GM19023 (cell line): Measurements from ENCODE around the gene DOK5.

Experiments
- ATAC-seq: cut with Tn5 transposase; IDR thresholded peaks from one replicate; pipeline ENCODE4 v1.9.1; 2021; ENCODE audit warnings: mild to moderate bottlenecking, moderate library complexity; ENCODE audit not compliant: unreplicated experiment

DOK5 gene

GRCh38 chr20:54510541-54511129 lies 35.2 kb downstream of the DOK5 start:
- ATAC-seq, result no peak

DNA sequence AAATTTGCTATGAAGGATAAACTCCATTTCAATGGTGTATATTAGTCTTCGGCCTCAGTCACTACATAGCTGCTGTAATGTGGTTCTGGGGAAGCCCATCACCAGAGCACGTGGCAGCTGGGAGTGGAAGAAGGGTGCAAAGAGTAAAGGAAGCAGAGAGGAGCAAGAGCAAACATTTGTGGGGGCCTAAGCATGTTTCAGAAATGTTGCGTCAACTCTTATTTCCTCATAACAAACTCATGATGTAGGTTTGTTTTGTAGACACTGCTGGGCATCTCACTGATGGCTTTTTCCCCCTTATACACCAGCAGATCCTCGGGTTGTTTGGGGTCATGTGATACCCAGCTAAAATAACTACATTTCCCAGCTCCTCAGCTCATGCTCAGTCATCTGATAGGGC lies 37.3 kb downstream of the DOK5 start:
- ATAC-seq, result no peak

DNA sequence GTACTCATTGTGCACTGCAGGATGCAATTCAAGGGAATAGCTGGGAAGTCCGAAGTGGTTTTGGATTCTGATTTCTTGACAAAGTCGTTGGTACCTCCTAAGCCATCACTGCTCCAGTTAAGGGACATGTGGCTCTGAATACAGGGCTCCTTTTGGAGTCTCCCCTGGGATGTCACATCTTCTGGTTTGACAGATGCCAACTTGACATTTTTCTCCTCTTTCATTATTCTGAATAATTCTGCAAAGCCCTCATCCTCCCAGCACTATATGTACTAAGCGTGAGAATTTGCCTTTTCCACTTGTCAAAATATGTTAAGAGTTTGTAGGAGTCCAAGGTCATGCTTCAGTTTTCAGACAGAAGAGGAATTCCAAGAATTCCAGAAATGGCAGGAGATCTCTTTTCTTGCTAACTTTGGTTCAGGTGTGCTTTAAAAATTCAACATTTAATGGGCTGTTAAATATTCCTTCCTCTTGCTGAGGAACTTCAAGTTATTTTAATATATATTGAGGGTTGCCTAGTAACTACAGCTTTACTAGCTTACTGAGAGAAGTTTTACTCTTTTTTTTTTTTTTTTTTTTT lies 38.7 kb downstream of the DOK5 start:
- no peak for ATAC-seq

DNA sequence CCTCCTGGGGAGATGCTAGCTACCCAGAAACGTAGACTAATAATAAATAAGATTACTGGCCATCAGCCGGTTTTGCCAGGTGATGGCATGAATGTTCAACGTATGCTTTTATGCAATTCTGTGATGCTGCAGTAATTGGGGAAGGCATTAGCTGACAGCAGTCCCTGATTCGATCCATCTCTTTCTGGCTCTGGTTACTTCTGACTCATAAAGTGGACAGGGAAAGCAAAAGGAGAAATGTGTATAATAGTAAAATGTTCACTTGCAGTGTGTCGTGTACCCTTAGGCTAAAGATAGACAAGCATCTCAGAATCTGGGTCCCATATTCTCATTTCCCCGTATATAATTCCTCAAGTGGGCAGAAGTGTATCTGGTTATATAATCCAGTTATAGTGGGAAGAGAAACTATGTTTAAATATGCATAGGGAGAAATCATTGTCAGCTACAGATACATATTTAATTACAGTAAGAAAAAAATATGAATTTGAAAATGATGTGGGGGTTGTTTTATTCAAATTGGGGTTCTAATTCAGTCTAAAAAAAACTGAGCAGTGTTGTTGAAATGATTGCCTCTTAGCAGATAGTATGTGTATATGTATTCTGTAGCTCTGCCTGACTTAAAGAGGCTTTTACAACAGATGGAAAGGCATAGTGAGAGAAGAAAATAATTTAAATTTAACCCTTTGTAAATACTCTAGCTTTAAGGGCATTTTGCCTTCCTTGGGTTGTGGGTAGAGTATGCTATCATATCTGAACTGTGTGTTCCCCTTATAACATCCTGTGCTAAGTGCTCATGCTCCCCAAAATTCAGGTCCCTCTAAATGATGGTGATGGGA lies 40.6 kb downstream of the DOK5 start:
- ATAC-seq, result no peak

DNA sequence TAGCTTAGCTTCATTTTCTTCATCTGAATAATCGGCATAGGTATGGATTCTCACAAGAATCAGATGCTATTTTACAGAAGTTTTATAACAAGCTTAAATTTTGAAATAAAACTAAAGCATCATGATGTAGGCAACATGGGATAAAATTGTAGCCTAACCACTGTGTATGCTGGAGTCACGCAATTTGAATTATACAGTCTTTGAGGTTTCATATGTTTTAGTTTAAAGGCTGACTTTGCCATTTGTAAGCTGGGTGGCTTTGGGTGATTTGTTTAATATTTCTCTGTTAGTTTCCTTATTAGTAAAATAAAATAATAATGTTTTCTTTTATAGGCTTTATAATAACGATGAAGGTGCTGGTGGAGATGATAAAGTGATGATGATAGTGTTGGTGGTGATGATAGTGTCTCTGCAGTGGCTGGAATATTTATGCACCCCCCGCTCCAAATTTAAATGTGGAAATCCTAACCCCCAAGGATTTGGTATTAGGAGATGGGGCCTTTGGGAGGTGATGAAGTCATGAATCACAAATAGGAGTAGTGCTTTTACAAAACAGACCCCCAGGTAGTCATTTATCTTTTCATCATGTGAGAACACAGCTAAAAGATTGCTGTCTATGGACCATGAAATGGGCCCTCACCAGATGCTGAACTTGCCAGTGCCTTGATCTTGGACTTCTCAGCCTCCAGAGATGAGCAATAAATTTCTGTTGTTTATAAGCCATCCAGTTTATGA lies 42.0 kb downstream of the DOK5 start:
- no peak for ATAC-seq

DNA sequence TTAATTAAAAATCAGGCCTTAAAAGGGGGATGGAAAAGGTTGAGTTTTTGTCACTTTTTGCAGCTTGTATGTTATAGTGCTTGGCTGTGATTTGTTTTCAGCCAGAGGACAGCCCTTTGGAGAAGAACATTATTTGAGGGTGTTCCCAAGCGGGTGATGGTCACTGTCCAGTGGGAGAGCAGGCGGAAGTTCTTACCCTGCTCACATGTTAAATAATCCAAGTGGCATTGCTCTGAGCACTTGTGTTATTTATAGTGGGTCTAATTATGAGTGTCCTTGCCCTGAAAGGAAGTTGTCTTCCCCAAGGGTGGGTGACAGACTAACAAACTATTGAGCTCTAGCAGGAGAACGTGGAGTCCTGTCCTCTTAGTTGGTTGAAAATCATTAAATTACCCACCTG lies 49.5 kb downstream of the DOK5 start:
- no peak for ATAC-seq

DNA sequence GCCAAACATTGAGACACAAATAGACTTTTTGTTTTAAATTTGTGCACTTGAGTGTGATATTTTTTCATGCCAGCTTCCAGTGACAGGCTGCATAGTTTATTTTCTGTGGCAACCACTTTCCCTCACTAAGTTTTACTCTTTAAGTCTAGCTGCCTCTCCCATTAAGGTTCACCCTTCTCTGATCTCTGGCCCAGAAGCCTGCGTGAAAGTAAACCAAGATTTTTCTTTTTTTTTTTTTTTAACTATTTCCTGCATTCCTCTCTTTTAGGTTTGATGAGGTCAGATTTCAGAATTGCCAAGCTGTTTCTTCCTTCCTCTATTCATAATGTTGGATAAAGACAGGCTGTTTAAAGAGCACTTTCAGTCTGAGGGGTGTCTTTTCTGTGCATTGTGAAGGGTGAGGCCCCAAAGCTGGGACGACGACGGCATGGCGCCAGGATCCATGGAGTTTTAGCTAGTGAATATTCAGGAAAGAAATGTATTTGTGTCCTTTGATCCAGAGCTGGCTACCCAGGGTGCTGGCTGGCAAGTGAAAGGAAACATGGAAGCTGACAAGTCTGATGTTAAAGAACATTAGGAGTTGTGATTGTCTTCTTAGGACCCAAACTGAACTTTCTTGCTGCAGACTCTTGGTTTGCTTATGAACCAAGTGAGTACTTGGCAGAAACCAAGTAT lies 50.7 kb downstream of the DOK5 start:
- no peak for ATAC-seq

GRCh38 chr20:54526801-54527200 lies 51.4 kb downstream of the DOK5 start:
- no peak for ATAC-seq

- no peak for ATAC-seq
Observed at GRCh38 chr20:54532573-54532972, 57.2 kb downstream of the DOK5 start.

DNA sequence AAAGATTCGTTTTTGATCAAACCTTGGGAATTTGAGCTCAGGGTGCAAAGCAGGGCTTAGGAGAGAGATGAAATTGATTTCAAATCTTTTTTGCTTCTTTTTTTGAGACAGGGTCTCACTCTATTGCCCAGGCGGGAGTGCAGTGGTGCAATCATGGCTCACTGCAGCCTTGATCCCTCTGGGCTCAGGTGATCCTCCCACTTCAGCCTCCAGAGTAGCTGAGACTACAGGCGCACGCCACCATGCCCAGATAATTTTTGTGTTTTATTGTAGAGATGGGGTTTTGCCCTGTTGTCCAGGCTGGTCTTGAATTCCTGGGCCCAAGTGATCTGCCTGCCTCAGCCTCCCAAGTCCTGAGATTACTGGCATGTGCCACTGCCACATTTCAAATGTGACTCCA lies 58.7 kb downstream of the DOK5 start:
- no peak for ATAC-seq

GRCh38 chr20:54535033-54535432 lies 59.6 kb downstream of the DOK5 start:
- ATAC-seq, result no peak

GRCh38 chr20:54535746-54536145 lies 60.4 kb downstream of the DOK5 start:
- ATAC-seq, result no peak

DNA sequence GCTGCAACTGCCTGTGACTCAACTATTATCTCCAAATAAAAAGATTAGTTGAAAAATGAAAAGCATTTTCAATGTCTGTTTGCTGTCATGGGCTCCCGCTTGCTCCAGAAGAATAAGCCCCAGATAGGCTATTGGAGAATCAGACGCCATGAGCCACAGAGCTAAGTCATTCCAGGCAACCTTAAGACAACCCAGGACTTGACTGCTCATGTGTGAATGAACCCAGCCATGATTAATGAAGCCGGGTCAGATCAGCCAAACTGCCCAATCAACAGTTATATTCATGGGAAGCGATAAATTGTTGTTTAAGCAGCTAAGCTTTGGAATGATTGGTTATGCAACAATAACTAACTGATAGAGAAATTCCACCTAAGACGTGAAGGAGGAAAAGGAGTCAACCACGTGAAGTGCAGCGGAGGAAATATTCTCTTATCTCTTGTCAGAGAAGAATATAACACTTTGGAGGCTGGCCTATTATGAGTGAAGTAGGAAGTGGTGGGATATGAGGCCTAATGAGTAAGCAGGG lies 64.2 kb downstream of the DOK5 start:
- no peak for ATAC-seq

- ATAC-seq, result no peak
Observed at GRCh38 chr20:54543369-54543768, 68.0 kb downstream of the DOK5 start.

DNA sequence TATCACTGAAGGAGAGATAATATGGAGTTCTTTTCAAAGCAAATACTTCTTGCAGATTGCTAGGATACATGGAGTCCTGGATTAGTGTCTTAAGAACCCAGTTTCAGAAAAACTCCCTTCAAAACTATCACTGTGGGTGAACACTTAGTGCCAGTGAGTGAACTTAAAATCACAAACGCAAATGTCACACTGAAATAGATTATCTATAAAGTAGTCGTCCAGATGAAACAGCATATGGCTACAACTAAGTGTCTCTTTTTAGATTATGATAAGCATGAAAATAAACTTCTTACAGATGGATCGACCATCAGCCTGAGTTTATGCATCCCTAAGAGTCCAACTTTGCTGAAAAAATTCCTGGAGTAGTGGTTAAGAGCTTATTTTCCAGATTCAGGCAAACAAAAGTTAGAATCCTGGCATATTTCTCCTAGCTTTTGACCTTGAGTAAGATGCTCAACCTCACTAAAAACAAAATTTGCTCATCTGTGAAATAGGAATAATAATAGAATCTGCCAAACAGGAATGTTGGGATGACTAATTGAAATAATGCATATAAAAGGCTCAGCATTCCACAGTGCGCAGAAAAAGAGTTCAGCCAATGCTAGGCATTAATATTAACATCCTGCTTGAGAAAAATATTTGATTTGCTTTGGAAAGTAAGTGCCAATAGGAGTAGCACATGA lies 70.4 kb downstream of the DOK5 start:
- ATAC-seq, result no peak

GRCh38 chr20:54548849-54549248 lies 73.5 kb downstream of the DOK5 start:
- ATAC-seq, result no peak

GRCh38 chr20:54549658-54550326 lies 74.4 kb downstream of the DOK5 start:
- no peak for ATAC-seq

GRCh38 chr20:54550776-54551396 lies 75.5 kb downstream of the DOK5 start:
- no peak for ATAC-seq

- ATAC-seq, result no peak
Observed at GRCh38 chr20:54554006-54554405, 78.6 kb downstream of the DOK5 start.
